ENCODE data around the gene CLSTN2.
"Not testable (repeated sequence)": the region's sequence is repeated elsewhere in the genome, so short reads cannot be mapped to it uniquely, and the experiment has no call there.

The CLSTN2 gene

GRCh38 chr3:140420621-140421357, 485.8 kb downstream of the CLSTN2 start:
- Histone ChIP-seq H3K9ac (ENCODE audit: low read length) (no peak overlapping the region), H3K27ac (ENCODE audit: low read depth, low read length) (no peak overlapping the region), H3K4me3 (ENCODE audit: low read length) (no peak overlapping the region), H3K4me1 (ENCODE audit: control insufficient read depth, insufficient read depth, low read length) (no peaks in the 10 kb centered on the region), H3K27me3 (ENCODE audit: control insufficient read depth, insufficient read depth, low read length) (no peaks in the 10 kb centered on the region), H3K36me3 (ENCODE audit: control insufficient read depth, insufficient read depth, low read length) (no peaks in the 10 kb centered on the region)

DNA sequence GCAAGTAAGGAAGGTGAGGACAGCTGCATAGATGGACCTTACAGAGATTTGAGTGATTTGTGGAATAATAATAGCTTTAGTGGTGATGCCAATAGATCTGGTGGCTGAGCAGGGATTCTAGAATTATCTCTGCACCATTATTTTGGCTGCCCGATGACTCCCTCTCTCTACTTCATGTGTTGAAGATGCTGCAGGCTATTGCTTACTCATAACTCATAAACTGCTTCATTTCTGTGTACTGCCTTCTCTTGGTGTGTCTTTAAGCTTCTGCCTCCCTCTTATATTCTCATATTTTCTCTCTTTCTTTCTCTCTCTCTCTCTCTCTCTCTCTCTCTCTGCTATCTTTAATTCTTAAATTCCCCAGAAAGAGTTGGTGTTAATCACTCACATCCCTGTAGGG, 486.9 kb downstream of the CLSTN2 start:
- Histone ChIP-seq H3K27me3 (ENCODE audit: control insufficient read depth, insufficient read depth, low read length) (no peaks in the 10 kb centered on the region), H3K36me3 (ENCODE audit: control insufficient read depth, insufficient read depth, low read length) (no peaks in the 10 kb centered on the region), H3K4me3 (ENCODE audit: low read length) (no peak overlapping the region), H3K27ac (ENCODE audit: low read depth, low read length) (no peak overlapping the region), H3K9ac (ENCODE audit: low read length) (no peak overlapping the region), H3K4me1 (ENCODE audit: control insufficient read depth, insufficient read depth, low read length) (no peaks in the 10 kb centered on the region)

DNA sequence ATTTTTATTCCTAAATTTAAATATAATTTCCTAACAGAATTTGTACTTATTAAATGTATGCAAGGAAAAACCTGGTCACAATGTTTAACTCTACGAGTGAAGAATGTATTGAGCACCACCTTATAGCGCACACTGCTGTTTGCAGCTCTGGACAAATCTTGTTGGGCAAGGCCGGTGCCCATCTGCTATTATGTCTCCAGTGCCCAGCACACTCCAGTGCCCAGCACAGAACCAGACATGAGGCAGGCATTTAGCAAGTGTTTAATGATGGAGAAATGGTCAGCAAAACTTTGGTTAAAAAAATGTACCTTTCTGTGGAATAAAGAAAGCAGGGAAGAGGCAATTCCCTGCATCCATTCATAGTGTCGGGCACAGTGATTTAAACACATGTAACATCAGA, 488.2 kb downstream of the CLSTN2 start:
- no peaks in the 10 kb centered on the region for H3K4me1 ChIP-seq (ENCODE audit: control insufficient read depth, insufficient read depth, low read length)
- no peaks in the 10 kb centered on the region for H3K27me3 ChIP-seq (ENCODE audit: control insufficient read depth, insufficient read depth, low read length)
- H3K27ac ChIP-seq (ENCODE audit: low read depth, low read length) = no peak overlapping the region
- no peak overlapping the region for H3K4me3 ChIP-seq (ENCODE audit: low read length)
- no peak overlapping the region for H3K9ac ChIP-seq (ENCODE audit: low read length)
- H3K36me3 ChIP-seq (ENCODE audit: control insufficient read depth, insufficient read depth, low read length) = no peaks in the 10 kb centered on the region

- not testable (repeated sequence) for H3K36me3 ChIP-seq (ENCODE audit: control insufficient read depth, insufficient read depth, low read length); H3K27ac ChIP-seq (ENCODE audit: low read depth, low read length); H3K4me3 ChIP-seq (ENCODE audit: low read length); H3K4me1 ChIP-seq (ENCODE audit: control insufficient read depth, insufficient read depth, low read length); H3K9ac ChIP-seq (ENCODE audit: low read length); H3K27me3 ChIP-seq (ENCODE audit: control insufficient read depth, insufficient read depth, low read length)
Observed at GRCh38 chr3:140423574-140423973, 488.6 kb downstream of the CLSTN2 start.

DNA sequence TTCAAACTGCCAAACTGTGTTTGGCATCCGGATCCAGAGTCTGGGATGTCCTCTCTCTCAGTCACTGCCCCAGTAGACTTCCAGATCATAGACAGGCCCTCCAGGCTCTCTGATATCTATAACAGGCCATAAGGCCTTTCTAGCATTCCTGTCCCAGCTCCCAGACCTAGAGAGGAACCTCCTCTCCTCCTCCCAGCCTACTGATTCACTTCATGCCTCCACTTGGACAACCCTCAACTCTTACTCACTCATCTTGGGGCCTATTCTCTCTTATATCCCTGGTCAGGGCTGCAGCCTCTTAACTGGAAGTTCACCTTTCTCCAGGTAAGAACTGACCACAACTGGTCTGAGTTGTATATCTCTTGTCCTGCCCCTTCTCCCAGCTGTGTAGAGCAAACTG, 489.2 kb downstream of the CLSTN2 start:
- Histone ChIP-seq H3K36me3 (ENCODE audit: control insufficient read depth, insufficient read depth, low read length) (no peaks in the 10 kb centered on the region), H3K27me3 (ENCODE audit: control insufficient read depth, insufficient read depth, low read length) (no peaks in the 10 kb centered on the region)

GRCh38 chr3:140424726-140425125, 489.7 kb downstream of the CLSTN2 start:
- Histone ChIP-seq H3K36me3 (ENCODE audit: control insufficient read depth, insufficient read depth, low read length) (no peaks in the 10 kb centered on the region), H3K4me1 (ENCODE audit: control insufficient read depth, insufficient read depth, low read length) (no peaks in the 10 kb centered on the region), H3K27ac (ENCODE audit: low read depth, low read length) (no peak overlapping the region)

More for the DNA sequence above, 489.2 kb downstream of the CLSTN2 start:
- no peak overlapping the region for H3K4me3 ChIP-seq (ENCODE audit: low read length)
- no peak overlapping the region for H3K27ac ChIP-seq (ENCODE audit: low read depth, low read length)
- no peaks in the 10 kb centered on the region for H3K4me1 ChIP-seq (ENCODE audit: control insufficient read depth, insufficient read depth, low read length)
- no peak overlapping the region for H3K9ac ChIP-seq (ENCODE audit: low read length)

DNA sequence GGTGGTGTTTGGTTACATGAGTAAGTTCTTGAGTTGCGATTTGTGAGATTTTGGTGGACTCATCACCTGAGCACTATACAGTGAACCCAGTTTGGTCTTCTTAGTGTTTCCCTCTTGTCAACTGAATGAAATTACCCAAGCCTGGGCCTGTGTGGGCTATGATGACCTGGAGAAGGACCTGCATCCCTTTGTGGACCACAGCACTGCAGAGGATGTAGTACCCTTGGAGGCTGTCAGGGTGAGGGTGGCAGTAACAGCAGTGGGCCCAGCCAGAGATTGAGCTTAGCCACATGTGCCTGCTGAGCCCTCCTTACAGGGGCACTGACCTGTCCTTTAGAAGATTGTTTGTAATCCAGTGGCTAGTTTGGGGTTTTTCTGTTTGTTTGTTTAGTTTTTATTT, 492.8 kb downstream of the CLSTN2 start:
- H3K36me3 ChIP-seq (ENCODE audit: control insufficient read depth, insufficient read depth, low read length) = no peaks in the 10 kb centered on the region
- no peak overlapping the region for H3K9ac ChIP-seq (ENCODE audit: low read length)
- H3K4me1 ChIP-seq (ENCODE audit: control insufficient read depth, insufficient read depth, low read length) = no peaks in the 10 kb centered on the region
- no peaks in the 10 kb centered on the region for H3K27me3 ChIP-seq (ENCODE audit: control insufficient read depth, insufficient read depth, low read length)
- no peak overlapping the region for H3K27ac ChIP-seq (ENCODE audit: low read depth, low read length)
- H3K4me3 ChIP-seq (ENCODE audit: low read length) = no peak overlapping the region

More at GRCh38 chr3:140424726-140425125, 489.7 kb downstream of the CLSTN2 start:
- Histone ChIP-seq H3K27me3 (ENCODE audit: control insufficient read depth, insufficient read depth, low read length) (no peaks in the 10 kb centered on the region), H3K4me3 (ENCODE audit: low read length) (no peak overlapping the region), H3K9ac (ENCODE audit: low read length) (no peak overlapping the region)

DNA sequence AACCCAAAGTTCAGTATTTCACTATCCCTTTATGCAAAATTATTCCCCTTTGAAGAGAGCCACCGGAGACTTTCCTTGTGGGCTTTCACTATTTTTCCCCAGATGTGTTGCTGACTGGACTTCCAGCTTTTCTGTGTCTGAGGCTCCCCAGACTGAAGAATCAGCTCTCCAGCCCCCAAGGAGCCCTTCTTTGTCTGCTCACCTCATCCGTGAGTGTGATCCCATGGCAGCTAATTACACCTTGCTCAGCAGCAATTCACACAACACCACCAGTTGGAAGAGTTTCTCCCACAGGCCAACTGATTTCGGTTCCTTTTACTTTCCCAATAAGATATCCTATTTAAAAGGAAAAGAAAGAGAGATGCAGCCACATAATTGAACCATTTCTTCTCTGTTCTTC, 493.4 kb downstream of the CLSTN2 start:
- Histone ChIP-seq H3K27ac (ENCODE audit: low read depth, low read length) (no peak overlapping the region), H3K4me1 (ENCODE audit: control insufficient read depth, insufficient read depth, low read length) (no peaks in the 10 kb centered on the region), H3K9ac (ENCODE audit: low read length) (no peak overlapping the region), H3K36me3 (ENCODE audit: control insufficient read depth, insufficient read depth, low read length) (no peaks in the 10 kb centered on the region), H3K4me3 (ENCODE audit: low read length) (no peak overlapping the region), H3K27me3 (ENCODE audit: control insufficient read depth, insufficient read depth, low read length) (no peaks in the 10 kb centered on the region)

DNA sequence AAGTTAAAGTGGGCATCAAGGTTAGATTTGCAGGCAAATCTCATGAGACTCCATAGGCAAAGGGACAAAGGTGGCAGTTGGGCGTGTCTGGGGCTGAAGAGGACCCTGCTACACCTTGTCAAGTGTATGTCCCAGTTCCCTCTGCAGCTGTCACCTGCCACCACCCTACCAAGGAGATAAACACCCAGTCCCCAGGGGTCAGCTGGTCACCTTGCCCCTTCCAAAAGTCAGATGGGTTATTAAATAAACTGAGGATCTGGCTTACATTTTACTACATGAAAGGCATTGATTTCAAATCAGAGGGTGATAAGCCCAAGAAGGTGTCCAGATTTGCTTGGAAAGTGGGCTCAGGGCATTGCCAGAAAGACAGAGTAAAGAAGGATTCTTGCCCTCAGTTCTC, 494.8 kb downstream of the CLSTN2 start:
- H3K27me3 ChIP-seq (ENCODE audit: control insufficient read depth, insufficient read depth, low read length) = no peaks in the 10 kb centered on the region
- H3K27ac ChIP-seq (ENCODE audit: low read depth, low read length) = no peak overlapping the region
- H3K36me3 ChIP-seq (ENCODE audit: control insufficient read depth, insufficient read depth, low read length) = no peaks in the 10 kb centered on the region
- H3K4me3 ChIP-seq (ENCODE audit: low read length) = no peak overlapping the region
- no peaks in the 10 kb centered on the region for H3K4me1 ChIP-seq (ENCODE audit: control insufficient read depth, insufficient read depth, low read length)
- H3K9ac ChIP-seq (ENCODE audit: low read length) = no peak overlapping the region

GRCh38 chr3:140430494-140430893, 495.5 kb downstream of the CLSTN2 start:
- no peak overlapping the region for H3K27ac ChIP-seq (ENCODE audit: low read depth, low read length)
- no peaks in the 10 kb centered on the region for H3K36me3 ChIP-seq (ENCODE audit: control insufficient read depth, insufficient read depth, low read length)
- H3K4me1 ChIP-seq (ENCODE audit: control insufficient read depth, insufficient read depth, low read length) = no peaks in the 10 kb centered on the region
- H3K9ac ChIP-seq (ENCODE audit: low read length) = no peak overlapping the region
- H3K4me3 ChIP-seq (ENCODE audit: low read length) = no peak overlapping the region
- H3K27me3 ChIP-seq (ENCODE audit: control insufficient read depth, insufficient read depth, low read length) = no peaks in the 10 kb centered on the region

DNA sequence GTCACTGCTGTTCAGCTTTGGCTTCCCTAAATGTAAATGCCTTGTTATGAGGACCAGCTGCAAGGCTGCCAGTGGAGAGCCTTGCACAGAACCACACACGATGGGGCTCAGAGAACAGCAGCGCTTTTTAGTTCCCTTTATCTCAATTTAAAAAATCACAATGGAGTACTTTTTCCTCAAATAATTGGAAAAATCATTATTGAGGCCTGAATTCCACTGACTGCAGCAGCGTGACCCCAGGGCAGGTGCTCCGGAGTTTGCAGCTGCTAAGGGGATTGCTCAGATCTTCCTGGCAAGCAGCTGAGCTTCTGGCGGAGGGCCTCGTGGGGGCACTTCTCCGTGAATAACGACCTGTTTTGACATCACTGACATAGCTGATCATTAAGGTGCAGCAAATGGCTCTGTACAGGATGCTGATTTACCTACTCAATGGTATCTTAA, 497.3 kb downstream of the CLSTN2 start:
- H3K4me3 ChIP-seq (ENCODE audit: low read length) = no peak overlapping the region
- H3K36me3 ChIP-seq (ENCODE audit: control insufficient read depth, insufficient read depth, low read length) = no peaks in the 10 kb centered on the region
- H3K27ac ChIP-seq (ENCODE audit: low read depth, low read length) = no peak overlapping the region
- H3K9ac ChIP-seq (ENCODE audit: low read length) = no peak overlapping the region
- H3K27me3 ChIP-seq (ENCODE audit: control insufficient read depth, insufficient read depth, low read length) = no peaks in the 10 kb centered on the region
- no peaks in the 10 kb centered on the region for H3K4me1 ChIP-seq (ENCODE audit: control insufficient read depth, insufficient read depth, low read length)

- H3K9ac ChIP-seq (ENCODE audit: low read length) = no peak overlapping the region
- H3K4me3 ChIP-seq (ENCODE audit: low read length) = no peak overlapping the region
- H3K36me3 ChIP-seq (ENCODE audit: control insufficient read depth, insufficient read depth, low read length) = no peaks in the 10 kb centered on the region
- no peaks in the 10 kb centered on the region for H3K27me3 ChIP-seq (ENCODE audit: control insufficient read depth, insufficient read depth, low read length)
- no peaks in the 10 kb centered on the region for H3K4me1 ChIP-seq (ENCODE audit: control insufficient read depth, insufficient read depth, low read length)
- no peak overlapping the region for H3K27ac ChIP-seq (ENCODE audit: low read depth, low read length)
Observed at GRCh38 chr3:140433431-140433830, 498.4 kb downstream of the CLSTN2 start.

DNA sequence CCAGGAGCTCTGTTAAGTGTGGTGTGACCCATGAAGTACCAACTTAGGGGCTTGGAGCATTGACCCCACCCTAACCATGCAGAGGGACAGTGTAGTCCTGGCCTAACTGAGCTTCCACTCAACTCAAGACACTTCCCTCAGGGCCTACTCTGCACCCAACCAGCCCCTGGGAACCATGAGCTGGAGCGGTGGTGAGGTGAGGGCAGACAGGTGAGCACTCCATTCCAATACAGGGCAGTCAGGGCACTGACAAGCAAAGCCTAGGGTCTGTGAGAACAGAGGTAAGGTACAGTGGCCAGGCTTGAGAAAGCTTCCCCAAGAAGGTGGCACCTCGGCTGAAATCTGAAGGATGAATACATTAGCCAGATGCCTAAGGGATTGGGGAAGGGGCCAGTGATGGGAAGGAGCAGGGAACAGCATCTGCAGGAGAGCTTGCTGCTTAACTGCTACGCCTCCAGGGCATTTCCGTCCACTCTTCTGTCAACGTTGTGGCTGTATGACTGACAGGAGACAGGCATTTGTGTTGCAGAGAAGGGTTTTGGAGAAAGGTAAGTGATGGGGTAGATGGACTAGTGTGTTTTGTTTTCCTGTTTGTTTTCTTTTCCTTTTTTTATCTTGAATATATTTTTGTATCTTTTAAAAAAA, 499.4 kb downstream of the CLSTN2 start:
- H3K4me1 ChIP-seq (ENCODE audit: control insufficient read depth, insufficient read depth, low read length) = no peaks in the 10 kb centered on the region
- no peak overlapping the region for H3K27ac ChIP-seq (ENCODE audit: low read depth, low read length)
- no peaks in the 10 kb centered on the region for H3K36me3 ChIP-seq (ENCODE audit: control insufficient read depth, insufficient read depth, low read length)
- no peak overlapping the region for H3K4me3 ChIP-seq (ENCODE audit: low read length)
- no peaks in the 10 kb centered on the region for H3K27me3 ChIP-seq (ENCODE audit: control insufficient read depth, insufficient read depth, low read length)
- H3K9ac ChIP-seq (ENCODE audit: low read length) = no peak overlapping the region

Data from rectal smooth muscle tissue (tissue), 1 donor.